HepG2 (cell line): ENCODE data around the gene NLRC3. TPM values are rescaled to one million over a fixed set of nuclear protein-coding genes. Genes with fewer than 3 reads are reported as not detected.

Source experiments
- ATAC-seq: fragments of 200-7000 bp; cut with Tn5 transposase; 3 replicates; pipeline ENCODE4 v1.9.1; 2020; ENCODE audit warnings: mild to moderate bottlenecking, moderate library complexity
- BruUV-seq: library from RNA; stranded (reverse); fragments of 400-500 nt; replicated peaks from 2 replicates; lab custom pipeline; 2021; lab: Mats Ljungman, UMichigan
- CTCF ChIA-PET: fragments of 300-600 bp; formaldehyde crosslinking; extraction: SDS; loops from one replicate; lab custom pipeline; 2021; ENCODE audit warnings: low total read pairs, inconsistent platforms, low intra/inter-chr PET ratio; lab: Yijun Ruan, JAX
- POLR2A ChIA-PET: fragments of 350-600 bp; sonication (Branson Sonifier 250); formaldehyde crosslinking; loops from one replicate; lab custom pipeline; 2020; ENCODE audit warnings: antibody characterized with exemption, inconsistent platforms; lab: Yijun Ruan, JAX
- DNase-seq: peaks from one replicate; pipeline ENCODE4 v3.0.0-alpha.2; 2015; ENCODE audit warnings: low spot score
- FAIRE-seq: peaks from 3 replicates; lab custom pipeline; 2011; peaks lifted over from hg19 to GRCh38; lab: Jason Lieb, UNC
- H2AFZ ChIP-seq: one replicate; pipeline ENCODE4 v1.6.1; 2011; ENCODE audit warnings: low read length, inconsistent platforms
- H3K27ac ChIP-seq: fragments of 300-600 bp; 3 replicates; pipeline ENCODE4 v1.8.0; 2011; ENCODE audit warnings: mixed run types, mild to moderate bottlenecking, mixed read lengths, low read length, inconsistent platforms; ENCODE audit not compliant: insufficient read depth; ENCODE audit errors: extremely low read length
- H3K27me3 ChIP-seq, 2 experiments: fragments of 200-600 bp in 1 of 2; 2 replicates in 1 of 2; 3 replicates in 1 of 2; pipeline versions ENCODE4 v1.6.0 to v1.8.0; 2011; ENCODE audit warnings: low read length in 2 of 2, mild to moderate bottlenecking in 2 of 2, moderate library complexity in 2 of 2, inconsistent platforms in 1 of 2; ENCODE audit not compliant: insufficient read depth in 2 of 2, control insufficient read depth in 1 of 2
- H3K36me3 ChIP-seq, 2 experiments: fragments of 200-600 bp in 1 of 2; replicated peaks in 1 of 2; 2 replicates in 1 of 2; 3 replicates in 1 of 2; pipeline versions ENCODE4 v1.5.1 to v1.8.0; 2011; ENCODE audit warnings: low read length in 2 of 2, inconsistent platforms in 1 of 2; ENCODE audit not compliant: insufficient read depth in 2 of 2, control insufficient read depth in 1 of 2
- H3K4me1 ChIP-seq: 2 replicates; pipeline ENCODE4 v1.5.1; 2012; ENCODE audit warnings: low read length, inconsistent platforms; ENCODE audit not compliant: insufficient read depth
- H3K4me2 ChIP-seq: 2 replicates; pipeline ENCODE4 v1.6.0; 2011; ENCODE audit warnings: low read depth, low read length, inconsistent platforms
- H3K4me3 ChIP-seq, 3 experiments: fragments of 200-600 bp in 1 of 3; sonication (generic), shearing (Covaris generic) in 1 of 3; replicated peaks in 1 of 3; 2 replicates each; pipeline ENCODE4 v1.5.1; 2011 to 2016; ENCODE audit warnings: low read length in 3 of 3, inconsistent platforms in 2 of 3, low read depth in 2 of 3, mild to moderate bottlenecking in 2 of 3, control low read depth in 1 of 3, mixed read lengths in 1 of 3; ENCODE audit not compliant: insufficient read depth in 1 of 3
- H3K79me2 ChIP-seq: one replicate; pipeline ENCODE4 v1.6.1; 2011; ENCODE audit warnings: low read length, inconsistent platforms; ENCODE audit not compliant: insufficient read depth
- H3K9ac ChIP-seq: 2 replicates; pipeline ENCODE4 v1.6.0; 2011; ENCODE audit warnings: mild to moderate bottlenecking, low read depth, low read length, inconsistent platforms; ENCODE audit not compliant: insufficient read depth
- H3K9me3 ChIP-seq: 2 replicates; pipeline ENCODE4 v1.5.1; 2012; ENCODE audit warnings: mild to moderate bottlenecking, low read length
- H4K20me1 ChIP-seq: 2 replicates; pipeline ENCODE4 v1.6.0; 2011; ENCODE audit warnings: inconsistent platforms, mild to moderate bottlenecking, low read length, moderate library complexity; ENCODE audit not compliant: insufficient read depth
- DMAP1 ChIP-seq: IDR thresholded peaks from 2 replicates; pipeline ENCODE4 v1.6.1; 2016
- PAX8 ChIP-seq: sonication (generic); formaldehyde crosslinking; IDR thresholded peaks from 2 replicates; pipeline ENCODE4 v1.8.0; 2022; ENCODE audit warnings: mild to moderate bottlenecking, missing genetic modification reagents, borderline replicate concordance
- PHF8 ChIP-seq: sonication (generic); formaldehyde crosslinking; IDR thresholded peaks from 2 replicates; pipeline ENCODE4 v1.5.0; 2020; ENCODE audit warnings: missing genetic modification reagents
- POLR2A ChIP-seq, 2 experiments: IDR thresholded peaks; 2 replicates each; pipeline ENCODE4 v1.6.1; 2011; ENCODE audit warnings: low read depth in 2 of 2, low read length in 2 of 2, mild to moderate bottlenecking in 1 of 2, moderate library complexity in 1 of 2; ENCODE audit not compliant: insufficient read depth in 1 of 2
- XRCC5 ChIP-seq: fragments of 200-400 bp; formaldehyde crosslinking; optimal IDR thresholded peaks from 2 replicates; pipeline ENCODE3; 2017; ENCODE audit warnings: mild to moderate bottlenecking, low read length
- ZNF124 ChIP-seq: sonication (generic); formaldehyde crosslinking; IDR thresholded peaks from 2 replicates; pipeline ENCODE4 v1.4.0; 2020; ENCODE audit warnings: missing genetic modification reagents
- ZNF552 ChIP-seq: sonication (generic); formaldehyde crosslinking; IDR thresholded peaks from 2 replicates; pipeline ENCODE4 v1.9.0; 2022; ENCODE audit warnings: missing genetic modification reagents, mild to moderate bottlenecking, borderline replicate concordance
- ZNF878 ChIP-seq: sonication (generic); formaldehyde crosslinking; IDR thresholded peaks from 2 replicates; pipeline ENCODE4 v1.8.1; 2023; ENCODE audit warnings: mild to moderate bottlenecking, missing genetic modification reagents, moderate library complexity
- WGBS: methylation state at CpG from one replicate; pipeline ENCODE4 v1.1.6; 2017; ENCODE audit warnings: low lambda C conversion rate; 5-methylcytosine and 5-hydroxymethylcytosine counted together
- in situ Hi-C: cut with HindIII; loops from 2 replicates; pipeline ENCODE4 v1.10.0; 2017; ENCODE audit warnings: low pct_unique_long_range_greater_than_20kb; ENCODE audit not compliant: extremely low pct_ligation_motif_present
- intact Hi-C: fragments of 100-400 bp; cut with micrococcal nuclease; formaldehyde crosslinking; loops from one replicate; pipeline ENCODE4 v1.10.0; 2022; ENCODE audit not compliant: unreplicated experiment
- polyA plus RNA-seq, 8 experiments: library from polyadenylated mRNA; depleted of rRNA in 3 of 8; stranded (reverse) in 7 of 8; unstranded in 1 of 8; fragments of >200 nt; fragmentation: Illumina TruSeq in 4 of 8; extraction: Trizol in 4 of 8; gene quantifications; 2 replicates each; pipeline versions ENCODE4 v1.2.1 to v1.2.3, GENCODE V29; 2011 to 2016; ENCODE audit warnings: low read depth in 4 of 8, missing spikeins in 1 of 8, mixed read lengths in 1 of 8; ENCODE audit not compliant: insufficient read depth in 1 of 8
- total RNA-seq, 5 experiments: library from RNA; depleted of rRNA; stranded (reverse); fragments of >200 nt; fragmentation: Illumina TruSeq; extraction: Trizol; gene quantifications; 2 replicates each; pipeline ENCODE4 v1.2.3, GENCODE V29; 2016; ENCODE audit warnings: low read depth in 1 of 5
- TF ChIP-seq, protein P1 (sequence below): sonication (generic); formaldehyde crosslinking; IDR thresholded peaks from 2 replicates; pipeline ENCODE4 v1.9.0; 2021; ENCODE audit warnings: missing genetic modification reagents, mild to moderate bottlenecking, borderline replicate concordance
- TF ChIP-seq, protein P2 (sequence below): sonication (generic); formaldehyde crosslinking; IDR thresholded peaks from 2 replicates; pipeline ENCODE4 v1.4.0; 2020; ENCODE audit warnings: missing genetic modification reagents, low read depth, mild to moderate bottlenecking, borderline replicate concordance

Gene NLRC3
- total and polyA plus RNA-seq, 2 of the 13 experiments (the other 11 are each of a cell fraction or from before 2014, with no cell fraction given): not detected

DNA sequence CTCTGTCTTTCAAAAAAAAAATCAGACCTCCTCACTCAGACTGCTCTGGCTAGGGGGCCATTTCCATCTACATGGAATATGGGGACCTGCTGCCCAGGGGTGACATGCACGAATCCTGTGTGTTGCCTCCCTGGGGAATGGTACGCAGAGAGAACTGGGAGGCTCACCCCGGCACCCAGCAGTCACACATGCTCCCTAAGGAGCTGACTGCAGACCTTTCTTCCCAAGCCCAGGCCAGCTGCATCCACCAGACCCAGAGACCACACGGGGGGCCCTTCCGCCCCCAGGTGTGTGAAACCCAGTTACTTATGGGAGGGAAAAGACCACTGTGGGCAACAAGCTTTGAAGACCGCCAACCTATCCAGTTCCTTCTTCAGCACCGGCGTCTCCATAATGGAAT, 7.2 kb upstream of the NLRC3 start:
- Histone ChIP-seq H3K4me3 (no peak overlapping the region), H3K9me3 (no peaks in the 10 kb centered on the region), H3K4me1 (no peaks in the 10 kb centered on the region)
- in situ Hi-C loops: no loop called here
- FAIRE-seq: no peak
- ChIA-PET CTCF (no interaction called here), POLR2A (no interaction called here)
- DNase-seq: no peak
- TF ChIP-seq, protein P1, sequence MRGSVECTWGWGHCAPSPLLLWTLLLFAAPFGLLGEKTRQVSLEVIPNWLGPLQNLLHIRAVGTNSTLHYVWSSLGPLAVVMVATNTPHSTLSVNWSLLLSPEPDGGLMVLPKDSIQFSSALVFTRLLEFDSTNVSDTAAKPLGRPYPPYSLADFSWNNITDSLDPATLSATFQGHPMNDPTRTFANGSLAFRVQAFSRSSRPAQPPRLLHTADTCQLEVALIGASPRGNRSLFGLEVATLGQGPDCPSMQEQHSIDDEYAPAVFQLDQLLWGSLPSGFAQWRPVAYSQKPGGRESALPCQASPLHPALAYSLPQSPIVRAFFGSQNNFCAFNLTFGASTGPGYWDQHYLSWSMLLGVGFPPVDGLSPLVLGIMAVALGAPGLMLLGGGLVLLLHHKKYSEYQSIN (CRISPR knock-in tag): no peak
- TF ChIP-seq PAX8 (CRISPR knock-in tag) (no peak), DMAP1 (CRISPR knock-in tag) (no peak), ZNF878 (CRISPR knock-in tag) (no peak), POLR2A (IDR thresholded peaks at IDR 0.05; ENCODE audit: insufficient read depth in 1 of 2, low read depth in 2 of 2, low read length in 2 of 2) (no peak), ZNF552 (no peak), ZNF124 (CRISPR knock-in tag) (no peak), PHF8 (CRISPR knock-in tag) (no peak), XRCC5 (no peak)
- TF ChIP-seq, protein P2, sequence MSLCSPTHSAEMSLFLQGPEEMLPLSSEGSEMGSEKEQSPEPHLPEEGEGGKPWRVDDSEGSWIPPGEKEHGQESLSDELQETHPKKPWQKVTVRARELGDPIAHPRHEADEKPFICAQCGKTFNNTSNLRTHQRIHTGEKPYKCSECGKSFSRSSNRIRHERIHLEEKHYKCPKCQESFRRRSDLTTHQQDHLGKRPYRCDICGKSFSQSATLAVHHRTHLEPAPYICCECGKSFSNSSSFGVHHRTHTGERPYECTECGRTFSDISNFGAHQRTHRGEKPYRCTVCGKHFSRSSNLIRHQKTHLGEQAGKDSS (CRISPR knock-in tag): no peak
- TF ChIP-seq, all 625 proteins: peak for 0
- Histone ChIP-seq H3K4me2 (no peak overlapping the region), H2AFZ (no peak overlapping the region), H3K27me3 (no peaks in the 10 kb centered on the region; a peak in 1 of 5 replicates), H3K27ac (no peak overlapping the region), H4K20me1 (no peaks in the 10 kb centered on the region), H3K9ac (no peak overlapping the region), H3K36me3 (peaks cover 2 to 4% of the 10 kb centered on the region in 2 experiments; a peak in 1 of 5 replicates), H3K79me2 (no peaks in the 10 kb centered on the region)
- WGBS: 98% methylated on average over 7 of the region's 8 CpGs
- no peak for ATAC-seq
- intact Hi-C loops: no loop called here
- BruUV-seq: no TSS peak
